SK-N-MC (cell line): Measurements from ENCODE around the gene JAK1.

Experiments
- EZH2 ChIP-seq: fragments of 200-600 bp; sonication (generic); IDR thresholded peaks from one replicate; pipeline ENCODE4 v1.6.1; 2017; ENCODE audit warnings: antibody characterized with exemption
- FOXP2 ChIP-seq: optimal IDR thresholded peaks from 2 replicates; pipeline ENCODE3; 2011; ENCODE audit warnings: mild to moderate bottlenecking, moderate library complexity; ENCODE audit not compliant: insufficient read depth; ENCODE audit errors: extremely low read length, control extremely low read depth
- POLR2AphosphoS5 ChIP-seq: IDR thresholded peaks from 2 replicates; pipeline ENCODE4 v1.6.1; 2012; ENCODE audit warnings: mild to moderate bottlenecking, low read depth, low read length, borderline replicate concordance

GRCh38 chr1:64967381-64967780, 1.0 kb upstream of the JAK1 start:
- TF ChIP-seq POLR2AphosphoS5 = no peak
- TF ChIP-seq EZH2 = no peak
- no peak for TF ChIP-seq FOXP2
